PC-9 (cell line): ENCODE results near the gene CDH11. TPM values are rescaled to one million over a fixed set of nuclear protein-coding genes. Genes with fewer than 3 reads are reported as not detected.

Source experiments
- BruUV-seq: library from RNA; stranded (reverse); fragments of 400-500 nt; replicated peaks from 2 replicates; lab custom pipeline; 2021; lab: Mats Ljungman, UMichigan
- CTCF ChIA-PET: fragments of 300-600 bp; sonication (Branson Sonifier 250); formaldehyde crosslinking; loops from one replicate; lab custom pipeline; 2022; ENCODE audit warnings: antibody characterized with exemption; lab: Charles Lee
- POLR2A ChIA-PET: fragments of 300-600 bp; sonication (Branson Sonifier 250); formaldehyde crosslinking; loops from one replicate; lab custom pipeline; 2022; ENCODE audit warnings: antibody characterized with exemption; ENCODE audit not compliant: unreplicated experiment; lab: Charles Lee
- DNase-seq, 2 experiments: peaks; one replicate each; pipeline versions ENCODE4 v3.0.0 to v3.0.0-alpha.2; 2015 to 2022; ENCODE audit warnings: mixed read lengths in 1 of 2
- H2AFZ ChIP-seq: fragments of 200-600 bp; sonication (generic); 2 replicates; pipeline ENCODE4 v1.8.1; 2017; ENCODE audit warnings: antibody characterized with exemption
- H3F3A ChIP-seq: fragments of 200-600 bp; sonication (generic); 2 replicates; pipeline ENCODE4 v1.8.1; 2017; ENCODE audit warnings: antibody characterized with exemption, mild to moderate bottlenecking, low read depth; ENCODE audit not compliant: insufficient read depth
- H3K27ac ChIP-seq: fragments of 200-600 bp; sonication (generic); 2 replicates; pipeline ENCODE4 v1.6.1; 2016; ENCODE audit warnings: mixed run types
- H3K27me3 ChIP-seq: fragments of 200-600 bp; sonication (generic); 2 replicates; pipeline ENCODE4 v1.6.1; 2016; ENCODE audit warnings: low read depth, mixed run types; ENCODE audit not compliant: insufficient read depth
- H3K36me3 ChIP-seq: fragments of 200-600 bp; sonication (generic); 2 replicates; pipeline ENCODE4 v1.6.1; 2016; ENCODE audit warnings: low read depth, mixed run types
- H3K4me1 ChIP-seq: fragments of 200-600 bp; sonication (generic); replicated peaks from 2 replicates; pipeline ENCODE4 v1.6.1; 2016; ENCODE audit warnings: mixed run types; ENCODE audit not compliant: insufficient read depth
- H3K4me2 ChIP-seq: fragments of 200-600 bp; sonication (generic); 2 replicates; pipeline ENCODE4 v1.6.1; 2017; ENCODE audit warnings: mixed run types
- H3K4me3 ChIP-seq: fragments of 200-600 bp; sonication (generic); 2 replicates; pipeline ENCODE4 v1.6.1; 2016; ENCODE audit warnings: mixed run types
- H3K79me2 ChIP-seq: fragments of 200-600 bp; sonication (generic); 2 replicates; pipeline ENCODE4 v1.6.1; 2017; ENCODE audit warnings: low read depth, mixed run types
- H3K9me2 ChIP-seq: fragments of 200-600 bp; sonication (generic); 2 replicates; pipeline ENCODE4 v1.8.1; 2017; ENCODE audit warnings: mild to moderate bottlenecking; ENCODE audit not compliant: insufficient read depth
- H3K9me3 ChIP-seq: fragments of 200-600 bp; sonication (generic); 2 replicates; pipeline ENCODE4 v1.8.1; 2016; ENCODE audit warnings: low read depth; ENCODE audit not compliant: insufficient read depth
- H4K20me1 ChIP-seq: fragments of 200-600 bp; sonication (generic); 2 replicates; pipeline ENCODE4 v1.8.1; 2017; ENCODE audit not compliant: insufficient read depth
- CTCF ChIP-seq: fragments of 200-600 bp; sonication (generic); conservative IDR thresholded peaks from 2 replicates; pipeline ENCODE4 v1.6.1; 2017; ENCODE audit warnings: mixed run types, antibody characterized with exemption, mild to moderate bottlenecking, moderate library complexity
- EZH2 ChIP-seq: fragments of 200-600 bp; sonication (generic); IDR thresholded peaks from 2 replicates; pipeline ENCODE4 v1.8.0; 2017; ENCODE audit warnings: antibody characterized with exemption, low read depth
- intact Hi-C: fragments of 100-400 bp; cut with micrococcal nuclease; formaldehyde crosslinking; loops from one replicate; pipeline ENCODE4 v1.10.0; 2022; ENCODE audit not compliant: unreplicated experiment
- total RNA-seq: library from RNA; stranded (reverse); gene quantifications from 2 replicates; pipeline ENCODE4 v1.2.3, GENCODE V29; 2021

Gene CDH11
- total RNA-seq, 1 experiment from 2014 or later, result not detected

DNA sequence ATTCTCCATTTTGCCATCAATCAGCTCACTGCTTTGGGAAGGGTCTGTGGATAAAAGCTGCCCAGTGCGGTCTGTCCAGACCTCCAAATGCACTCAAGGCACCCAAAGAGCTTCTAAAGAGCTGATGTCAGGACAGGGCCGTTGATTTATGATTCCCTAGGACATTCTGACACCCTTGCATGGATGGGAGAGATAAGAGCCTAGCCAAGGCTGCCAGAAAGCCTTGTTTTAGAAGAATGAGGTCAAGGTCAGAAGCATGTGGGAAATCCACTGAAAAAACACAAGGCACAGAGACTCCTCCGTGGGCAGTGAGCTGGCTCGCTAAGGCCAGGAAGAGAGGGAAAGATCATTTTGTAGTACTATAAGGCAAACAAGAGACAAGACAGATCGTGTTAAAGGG lies 214.0 kb downstream of the CDH11 start:
- TF ChIP-seq EZH2 (no peak), CTCF (no peak)
- Histone ChIP-seq H2AFZ (no peak overlapping the region), H3K36me3 (no peaks in the 10 kb centered on the region), H3K4me2 (no peak overlapping the region), H3F3A (no peaks in the 10 kb centered on the region), H4K20me1 (no peaks in the 10 kb centered on the region), H3K9me2 (no peaks in the 10 kb centered on the region), H3K79me2 (no peaks in the 10 kb centered on the region), H3K9me3 (no peaks in the 10 kb centered on the region), H3K27me3 (no peaks in the 10 kb centered on the region), H3K4me3 (no peak overlapping the region), H3K4me1 (no peaks in the 10 kb centered on the region), H3K27ac (no peak overlapping the region)
- BruUV-seq, result no TSS peak
- POLR2A ChIA-PET, result no interaction called here
- intact Hi-C loops, result no loop called here
- CTCF ChIA-PET, result no interaction called here
- no peak for DNase-seq

DNA sequence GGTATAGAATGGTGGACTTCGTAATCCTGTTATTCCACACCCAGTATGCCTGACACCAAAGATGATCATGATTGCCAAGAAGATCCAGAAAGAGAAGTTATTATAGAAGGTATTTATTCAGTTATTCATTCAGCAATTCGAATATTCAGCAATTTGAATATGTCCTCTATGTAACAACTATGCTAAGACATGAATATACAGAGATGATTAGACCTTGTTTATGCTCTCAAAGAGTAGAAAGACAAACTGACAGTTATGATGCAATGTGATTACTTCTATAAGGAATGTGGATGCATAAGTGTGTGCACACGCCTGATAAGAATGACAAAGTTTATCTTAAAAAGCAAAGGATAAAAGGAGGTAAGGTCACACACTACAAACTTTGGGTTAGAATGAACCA lies 218.1 kb downstream of the CDH11 start:
- TF ChIP-seq CTCF (no peak), EZH2 (no peak)
- DNase-seq, result no peak
- Histone ChIP-seq H3K36me3 (no peaks in the 10 kb centered on the region), H2AFZ (no peak overlapping the region), H4K20me1 (no peaks in the 10 kb centered on the region), H3K9me3 (no peaks in the 10 kb centered on the region), H3F3A (no peaks in the 10 kb centered on the region), H3K4me3 (no peak overlapping the region), H3K27me3 (peaks cover 13% of the 10 kb centered on the region; the same call in 1 of the 2 replicates), H3K9me2 (no peaks in the 10 kb centered on the region), H3K4me1 (no peaks in the 10 kb centered on the region), H3K4me2 (no peak overlapping the region), H3K27ac (no peak overlapping the region), H3K79me2 (no peaks in the 10 kb centered on the region)
- POLR2A ChIA-PET, result no interaction called here
- CTCF ChIA-PET, result no interaction called here
- intact Hi-C loops, result no loop called here
- BruUV-seq, result no TSS peak

GRCh38 chr16:64900517-64900916 lies 221.3 kb downstream of the CDH11 start:
- no peaks in the 10 kb centered on the region for H3K36me3 ChIP-seq
- H3K79me2 ChIP-seq, result no peaks in the 10 kb centered on the region
- DNase-seq, result no peak
- no peaks in the 10 kb centered on the region for H3K9me3 ChIP-seq
- no TSS peak for BruUV-seq
- no peak overlapping the region for H3K4me2 ChIP-seq
- H3K9me2 ChIP-seq, result no peaks in the 10 kb centered on the region
- no peak overlapping the region for H3K4me3 ChIP-seq
- no peaks in the 10 kb centered on the region for H4K20me1 ChIP-seq
- no peak overlapping the region for H3K27ac ChIP-seq
- TF ChIP-seq EZH2 (no peak), CTCF (no peak)
- no peak overlapping the region for H2AFZ ChIP-seq
- ChIA-PET CTCF (no interaction called here), POLR2A (no interaction called here)
- H3K27me3 ChIP-seq, result peaks cover 22% of the 10 kb centered on the region; the same call in 1 of the 2 replicates
- H3K4me1 ChIP-seq, result no peaks in the 10 kb centered on the region
- no peaks in the 10 kb centered on the region for H3F3A ChIP-seq
- intact Hi-C loops, result no loop called here
